Rectal smooth muscle tissue (tissue), 1 donor: Measurements from ENCODE around the gene MAPK7.
A peak's percentile ranks its signal among the peaks of the same experiment; 100 is the strongest.

ENCODE experiments used
- H3K27ac ChIP-seq: one replicate; pipeline ENCODE4 v1.7.0; 2013; ENCODE audit warnings: low read depth, low read length, inconsistent platforms
- H3K27me3 ChIP-seq: one replicate; pipeline ENCODE4 v1.7.0; 2013; ENCODE audit warnings: low read length; ENCODE audit not compliant: control insufficient read depth, insufficient read depth
- H3K36me3 ChIP-seq: one replicate; pipeline ENCODE4 v1.7.0; 2013; ENCODE audit warnings: low read length; ENCODE audit not compliant: control insufficient read depth, insufficient read depth
- H3K4me1 ChIP-seq: one replicate; pipeline ENCODE4 v1.7.0; 2013; ENCODE audit warnings: low read length; ENCODE audit not compliant: control insufficient read depth, insufficient read depth
- H3K4me3 ChIP-seq: one replicate; pipeline ENCODE4 v1.7.0; 2013; ENCODE audit warnings: low read length
- H3K9ac ChIP-seq: one replicate; pipeline ENCODE4 v1.7.0; 2013; ENCODE audit warnings: low read length

Gene MAPK7

DNA sequence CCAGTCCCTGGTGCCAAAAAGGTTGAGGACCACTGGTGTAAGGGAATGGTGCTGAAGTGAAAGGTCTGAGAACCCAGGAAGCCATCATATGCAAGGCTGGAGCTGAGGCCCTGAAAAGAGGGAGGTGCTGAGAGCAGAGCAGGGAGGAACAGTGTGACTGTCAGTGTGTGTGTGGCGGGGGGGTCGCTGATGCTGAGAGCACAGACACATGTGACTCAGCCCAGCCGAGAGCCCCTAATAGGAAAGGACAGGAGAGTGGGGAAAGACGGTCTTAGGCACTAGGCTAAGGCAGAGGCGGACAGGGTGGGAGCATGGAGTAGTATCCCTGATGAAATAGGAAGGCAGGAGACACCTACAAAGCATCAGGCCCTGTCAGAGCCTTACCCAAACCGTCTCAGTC, 17.0 kb upstream of the MAPK7 start:
- no peak overlapping the region for H3K27ac ChIP-seq
- no peak overlapping the region for H3K9ac ChIP-seq

DNA sequence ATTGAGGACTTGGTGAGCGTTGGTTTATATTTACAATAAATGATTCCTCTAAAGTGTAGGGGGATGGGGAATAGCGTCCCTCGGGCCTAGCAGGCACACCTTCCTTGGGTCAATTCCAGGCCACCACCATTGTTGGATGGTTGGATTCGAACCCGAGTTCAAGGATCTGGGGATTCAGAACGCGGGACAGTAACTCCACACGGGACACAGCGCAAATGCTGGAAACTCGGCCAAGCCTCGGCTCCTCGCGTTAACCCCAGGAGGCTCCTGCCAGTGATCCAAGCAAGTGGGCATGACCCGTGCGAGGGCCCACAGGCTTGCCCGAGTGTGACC, 16.4 kb upstream of the MAPK7 start:
- no peaks in the 10 kb centered on the region for H3K36me3 ChIP-seq
- peak overlapping the region; percentile 69 for H3K27ac ChIP-seq
- peaks cover 5% of the 10 kb centered on the region for H3K4me1 ChIP-seq
- H3K9ac ChIP-seq = peak overlapping the region; percentile 38
- no peaks in the 10 kb centered on the region for H3K27me3 ChIP-seq
- peak overlapping the region; percentile 64 for H3K4me3 ChIP-seq

More for the DNA sequence above, 17.0 kb upstream of the MAPK7 start:
- H3K4me3 ChIP-seq = no peak overlapping the region
- H3K4me1 ChIP-seq = peaks cover 5% of the 10 kb centered on the region
- H3K27me3 ChIP-seq = no peaks in the 10 kb centered on the region
- H3K36me3 ChIP-seq = no peaks in the 10 kb centered on the region

DNA sequence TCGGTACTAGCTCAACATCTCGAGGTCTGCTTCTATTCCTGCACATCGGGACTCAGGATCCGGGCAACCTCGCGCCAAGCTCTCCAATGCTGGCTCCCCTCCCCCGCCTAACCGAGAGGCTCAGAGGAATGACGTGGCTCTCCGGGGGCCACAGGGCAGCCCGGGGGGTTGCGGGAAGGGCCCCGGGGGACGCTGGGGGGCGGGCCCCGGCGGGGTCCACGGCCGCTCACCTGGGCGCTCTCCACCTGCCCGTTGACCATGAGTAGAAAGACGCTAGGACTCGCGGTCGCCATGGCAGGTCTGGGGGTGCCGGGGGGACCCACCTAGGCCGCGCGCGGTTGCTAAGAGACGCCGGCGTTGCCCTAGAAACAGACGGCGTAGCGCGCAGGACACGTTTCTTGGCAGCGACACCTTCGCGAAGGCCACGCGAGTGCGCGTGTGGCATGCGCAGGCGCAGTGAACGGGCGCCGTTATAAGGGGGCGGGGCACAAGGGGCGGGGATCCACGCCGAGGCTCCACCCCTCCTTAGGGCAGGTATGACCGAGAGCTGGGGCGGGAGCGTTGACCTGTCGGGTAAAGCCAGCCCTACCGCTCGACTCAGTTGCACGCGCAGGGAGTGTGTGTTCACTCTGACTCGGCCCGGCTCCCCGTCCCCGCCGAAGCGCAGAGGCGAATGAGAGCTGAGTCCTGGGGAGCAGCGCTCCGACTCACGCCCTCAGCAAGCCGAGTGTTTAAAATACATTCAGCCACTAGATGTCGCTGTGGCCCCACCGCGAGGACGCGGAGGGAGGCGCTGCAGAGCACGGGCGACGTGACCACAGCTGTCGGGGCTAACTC, 15.8 kb upstream of the MAPK7 start, which contains the start of gene B9D1:
B9D1 (minus strand) TSS at position 447 of the 837 bp plus-strand sequence; CDS start at position 293, 154 bp downstream.
- Histone ChIP-seq H3K4me1 (peaks cover 5% of the 10 kb centered on the region), H3K27me3 (no peaks in the 10 kb centered on the region), H3K36me3 (no peaks in the 10 kb centered on the region), H3K4me3 (peak within 1 kb of the TSS; percentile 64), H3K27ac (peak within 1 kb of the TSS; percentile 69), H3K9ac (peak within 1 kb of the TSS; percentile 38)

DNA sequence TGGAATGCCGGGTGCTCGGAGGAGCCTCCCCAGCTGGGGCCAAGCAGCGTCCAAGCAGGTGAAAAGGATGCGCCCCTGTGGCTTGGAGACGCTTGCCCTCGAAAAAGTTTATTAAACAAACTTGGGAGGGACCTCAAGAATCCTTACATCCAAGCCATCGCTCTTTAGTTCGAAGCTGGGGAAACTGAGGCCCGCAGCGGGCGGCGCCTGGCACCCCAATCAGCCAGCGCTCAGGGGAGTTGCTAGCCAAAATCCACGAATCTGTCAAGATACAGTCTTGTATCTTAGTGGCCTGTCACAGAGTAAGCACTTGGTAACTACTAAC, 15.2 kb upstream of the MAPK7 start:
- H3K9ac ChIP-seq = no peak overlapping the region
- H3K36me3 ChIP-seq = no peaks in the 10 kb centered on the region
- peaks cover 5% of the 10 kb centered on the region for H3K4me1 ChIP-seq
- peak overlapping the region; percentile 64 for H3K4me3 ChIP-seq
- no peaks in the 10 kb centered on the region for H3K27me3 ChIP-seq
- peak overlapping the region; percentile 69 for H3K27ac ChIP-seq

DNA sequence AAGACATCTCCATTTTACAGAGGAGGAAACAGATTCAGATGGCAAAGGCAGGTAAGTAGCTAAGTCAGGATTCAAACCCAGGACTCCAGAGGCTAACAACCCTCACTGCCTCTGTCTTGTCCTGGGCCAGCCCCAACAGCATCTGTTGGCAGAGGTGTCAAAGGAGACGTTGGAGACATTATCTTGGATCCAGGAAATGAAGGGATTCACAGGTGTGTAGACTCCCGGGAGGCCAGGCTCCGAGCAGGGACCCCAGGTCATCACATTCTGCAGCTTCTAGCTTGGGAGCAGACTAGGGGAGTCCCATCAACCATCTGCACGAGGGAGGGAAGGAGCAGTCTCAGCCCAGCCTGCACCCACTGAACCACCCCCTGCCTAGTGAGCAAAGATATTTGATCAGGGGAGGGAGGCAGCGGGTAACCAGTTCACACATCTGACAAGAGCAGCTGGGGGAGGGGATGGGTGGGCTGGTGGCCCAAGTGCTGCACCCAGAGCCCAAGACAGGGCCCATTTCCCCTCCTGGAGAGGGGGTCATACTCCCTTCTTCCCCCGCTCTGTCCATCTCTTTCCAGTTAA, 14.8 kb upstream of the MAPK7 start:
- no peak overlapping the region for H3K27ac ChIP-seq
- peaks cover 5% of the 10 kb centered on the region for H3K4me1 ChIP-seq
- no peak overlapping the region for H3K9ac ChIP-seq
- H3K36me3 ChIP-seq = no peaks in the 10 kb centered on the region
- H3K27me3 ChIP-seq = no peaks in the 10 kb centered on the region
- H3K4me3 ChIP-seq = no peak overlapping the region

DNA sequence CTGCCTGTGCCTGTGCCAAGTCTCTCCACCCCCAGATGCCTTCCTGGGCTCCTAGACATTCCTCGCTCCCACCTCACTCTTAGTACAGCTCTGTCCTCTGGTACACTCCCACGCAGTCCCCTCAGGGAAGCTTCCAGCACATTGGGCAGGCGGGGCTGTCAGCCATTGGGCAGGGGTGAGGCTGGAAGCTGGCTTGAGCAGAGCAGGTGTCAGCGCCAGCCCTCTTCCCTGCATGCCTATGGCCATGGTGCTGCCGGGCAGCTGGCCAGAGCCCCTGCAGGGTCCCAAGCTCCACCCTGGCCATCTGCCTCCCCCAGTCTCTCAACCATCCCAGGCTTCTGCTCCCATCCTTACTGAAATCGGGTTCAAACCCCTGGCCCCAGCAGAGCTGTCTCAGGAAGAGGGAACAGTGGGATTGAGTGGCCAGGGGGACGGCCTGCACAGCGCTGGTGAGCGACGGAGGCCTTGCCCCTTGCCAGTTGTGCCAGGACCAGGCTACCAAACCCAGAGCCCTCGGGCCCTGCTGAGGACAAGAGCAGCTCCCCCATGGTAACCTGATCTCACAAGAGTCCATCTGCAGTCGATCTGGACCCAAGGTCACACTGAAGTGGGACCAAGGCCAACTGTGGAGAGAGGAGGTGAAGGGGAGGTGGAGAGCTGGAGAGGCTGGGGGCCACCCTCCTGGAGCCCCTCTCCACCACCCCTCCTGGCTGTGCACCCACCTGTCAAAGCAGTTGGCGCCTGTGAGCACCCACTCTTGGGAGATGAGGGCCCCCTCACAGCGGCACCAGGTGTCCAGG, 13.4 kb upstream of the MAPK7 start:
- Histone ChIP-seq H3K36me3 (no peaks in the 10 kb centered on the region), H3K27ac (no peak overlapping the region)

DNA sequence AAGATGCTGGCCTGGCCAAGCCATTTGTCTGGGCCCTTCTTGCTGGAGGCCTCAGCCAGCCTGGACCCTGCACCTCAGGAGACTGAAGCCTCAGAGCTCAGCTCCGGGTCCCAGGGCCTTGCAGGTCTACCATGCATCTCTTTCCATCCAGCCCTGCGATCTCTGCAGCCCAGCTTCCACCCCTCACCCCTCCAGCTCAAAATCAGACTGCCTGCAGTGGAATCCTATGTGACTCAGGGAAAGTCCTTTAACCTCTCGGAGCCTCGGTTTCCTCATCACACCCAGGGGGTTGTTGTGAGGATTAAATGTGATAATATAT, 12.8 kb upstream of the MAPK7 start:
- Histone ChIP-seq H3K4me1 (peaks cover 5% of the 10 kb centered on the region), H3K9ac (no peak overlapping the region), H3K36me3 (no peaks in the 10 kb centered on the region), H3K27ac (no peak overlapping the region), H3K27me3 (no peaks in the 10 kb centered on the region), H3K4me3 (no peak overlapping the region)

More for the DNA sequence above, 13.4 kb upstream of the MAPK7 start:
- Histone ChIP-seq H3K4me3 (no peak overlapping the region), H3K27me3 (no peaks in the 10 kb centered on the region), H3K9ac (no peak overlapping the region), H3K4me1 (peaks cover 5% of the 10 kb centered on the region)

DNA sequence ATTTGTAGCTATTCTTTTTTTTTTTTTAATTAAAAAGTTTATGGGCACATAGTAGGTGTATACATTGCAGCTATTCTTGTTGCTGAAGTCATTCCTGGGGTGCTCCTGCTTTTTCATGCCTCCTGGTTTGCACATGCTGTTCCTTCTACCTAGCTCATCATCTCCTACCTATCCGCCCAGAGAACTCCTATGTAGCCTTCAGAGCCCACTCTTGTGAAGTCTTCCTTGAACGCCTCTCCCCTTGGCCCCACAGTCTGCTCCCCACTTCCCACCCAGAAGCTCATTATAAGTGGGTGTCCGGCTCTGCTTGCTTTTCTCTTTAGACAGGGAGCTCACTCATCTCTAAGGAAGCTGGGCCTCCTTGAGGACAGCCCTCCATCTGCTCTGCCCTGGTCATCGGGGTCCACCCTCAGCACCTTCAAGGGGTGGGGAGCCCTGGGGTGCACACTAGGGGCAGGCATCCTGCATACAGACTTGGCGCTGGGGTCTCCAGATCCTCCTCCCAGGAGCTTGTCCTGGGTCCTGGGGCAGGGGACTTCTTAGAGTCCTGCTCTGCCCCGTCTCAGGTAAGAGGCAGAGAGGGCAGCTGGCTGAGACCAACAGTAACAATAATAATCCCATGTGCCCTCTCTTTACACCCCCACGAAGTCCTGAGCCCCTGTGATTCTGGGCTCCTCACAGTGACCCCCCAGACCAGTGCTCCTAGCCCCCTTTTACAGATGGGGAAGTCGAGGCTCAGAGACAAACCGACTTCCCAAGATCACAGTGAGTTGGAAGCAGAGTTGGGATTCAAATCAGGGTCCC, 12.3 kb upstream of the MAPK7 start:
- H3K4me1 ChIP-seq = peaks cover 5% of the 10 kb centered on the region
- no peak overlapping the region for H3K27ac ChIP-seq
- no peak overlapping the region for H3K4me3 ChIP-seq
- H3K27me3 ChIP-seq = no peaks in the 10 kb centered on the region
- no peaks in the 10 kb centered on the region for H3K36me3 ChIP-seq
- H3K9ac ChIP-seq = no peak overlapping the region

DNA sequence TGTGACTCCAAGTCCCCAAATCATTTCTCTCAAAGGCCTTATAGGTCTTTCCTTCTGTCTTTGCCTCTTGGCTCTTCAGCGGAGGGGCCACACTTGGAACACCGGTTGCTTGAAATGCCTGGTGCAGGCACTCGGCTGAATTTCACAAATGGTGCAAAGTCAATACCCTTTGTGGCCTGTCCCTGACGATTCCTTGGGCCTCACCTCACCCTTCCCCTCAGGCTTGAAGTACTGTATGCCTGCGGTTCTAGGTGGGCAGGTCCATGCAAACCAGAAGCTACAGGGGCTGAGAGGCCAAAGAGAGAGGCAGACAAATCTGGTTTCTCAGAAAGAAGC, 11.7 kb upstream of the MAPK7 start:
- H3K4me1 ChIP-seq = peaks cover 5% of the 10 kb centered on the region

DNA sequence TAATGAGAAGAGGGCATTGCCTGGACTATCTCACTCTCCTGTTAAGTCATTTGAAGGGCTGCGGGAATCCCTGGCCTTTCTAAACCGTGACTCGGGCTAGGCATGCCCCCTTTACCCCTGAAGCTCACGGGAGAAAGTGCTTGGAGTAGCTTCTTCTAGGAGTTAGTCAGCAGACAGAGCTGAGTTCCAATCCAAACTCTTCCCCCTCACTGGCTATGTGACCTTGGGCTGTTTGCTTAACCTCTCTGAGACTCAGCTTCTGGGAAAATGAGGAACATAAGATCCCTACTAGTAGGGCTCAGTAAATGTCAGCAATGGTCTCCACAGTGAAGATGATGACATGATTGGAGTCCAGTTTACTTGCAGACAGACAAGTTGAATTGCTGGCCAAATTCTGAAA, 10.1 kb upstream of the MAPK7 start:
- Histone ChIP-seq H3K4me1 (no peaks in the 10 kb centered on the region), H3K4me3 (no peak overlapping the region), H3K36me3 (no peaks in the 10 kb centered on the region), H3K9ac (no peak overlapping the region), H3K27ac (no peak overlapping the region), H3K27me3 (no peaks in the 10 kb centered on the region)

More for the DNA sequence above, 11.7 kb upstream of the MAPK7 start:
- H3K27ac ChIP-seq = no peak overlapping the region
- H3K4me3 ChIP-seq = no peak overlapping the region
- no peak overlapping the region for H3K9ac ChIP-seq
- H3K27me3 ChIP-seq = no peaks in the 10 kb centered on the region
- H3K36me3 ChIP-seq = no peaks in the 10 kb centered on the region

DNA sequence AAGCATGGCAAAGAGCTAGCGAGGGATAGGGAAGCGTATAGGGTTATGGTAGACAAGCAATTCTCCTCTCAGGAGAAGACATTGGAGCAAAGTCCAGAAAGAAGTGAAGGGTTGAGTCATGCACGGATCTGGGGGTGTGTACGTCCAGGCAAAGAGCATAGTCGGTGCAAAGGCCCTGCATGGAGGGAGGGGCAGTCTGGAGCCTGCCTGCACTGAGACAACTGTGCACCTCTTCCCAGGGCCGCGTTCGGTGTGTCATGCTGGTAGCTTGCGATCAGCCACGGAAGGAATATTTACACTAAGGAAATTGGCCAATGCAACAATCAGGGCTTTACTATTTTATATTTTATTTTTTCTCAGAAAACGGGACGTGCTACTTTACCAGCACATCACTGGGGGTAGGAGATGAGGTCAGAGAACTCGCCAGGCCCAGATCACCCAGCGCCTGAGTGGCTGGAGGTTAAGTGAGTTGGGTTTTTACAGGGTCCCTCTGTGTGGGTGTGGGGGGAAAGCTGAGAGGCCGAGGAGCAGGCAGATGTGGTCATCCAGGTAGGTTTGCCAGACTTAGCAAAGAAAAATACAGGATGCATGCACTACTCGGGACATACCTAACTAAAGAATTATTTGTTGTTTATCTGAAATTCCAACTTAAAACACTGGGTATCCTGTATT, 9.1 kb upstream of the MAPK7 start:
- Histone ChIP-seq H3K9ac (no peak overlapping the region), H3K4me3 (no peak overlapping the region), H3K4me1 (no peaks in the 10 kb centered on the region), H3K27ac (no peak overlapping the region), H3K27me3 (no peaks in the 10 kb centered on the region), H3K36me3 (no peaks in the 10 kb centered on the region)
